CD4-positive, alpha-beta T cell treated with Interferon gamma for 1 hour (primary cell): ENCODE data around the gene CADPS2.

Experiments used
- DNase-seq: peaks from one replicate; pipeline ENCODE4 v3.0.0-alpha.2; 2020

The CADPS2 gene

GRCh38 chr7:122343601-122344302, 542.5 kb downstream of the CADPS2 start:
- DNase-seq: no peak

GRCh38 chr7:122340427-122340826, 545.8 kb downstream of the CADPS2 start:
- DNase-seq: no peak

DNA sequence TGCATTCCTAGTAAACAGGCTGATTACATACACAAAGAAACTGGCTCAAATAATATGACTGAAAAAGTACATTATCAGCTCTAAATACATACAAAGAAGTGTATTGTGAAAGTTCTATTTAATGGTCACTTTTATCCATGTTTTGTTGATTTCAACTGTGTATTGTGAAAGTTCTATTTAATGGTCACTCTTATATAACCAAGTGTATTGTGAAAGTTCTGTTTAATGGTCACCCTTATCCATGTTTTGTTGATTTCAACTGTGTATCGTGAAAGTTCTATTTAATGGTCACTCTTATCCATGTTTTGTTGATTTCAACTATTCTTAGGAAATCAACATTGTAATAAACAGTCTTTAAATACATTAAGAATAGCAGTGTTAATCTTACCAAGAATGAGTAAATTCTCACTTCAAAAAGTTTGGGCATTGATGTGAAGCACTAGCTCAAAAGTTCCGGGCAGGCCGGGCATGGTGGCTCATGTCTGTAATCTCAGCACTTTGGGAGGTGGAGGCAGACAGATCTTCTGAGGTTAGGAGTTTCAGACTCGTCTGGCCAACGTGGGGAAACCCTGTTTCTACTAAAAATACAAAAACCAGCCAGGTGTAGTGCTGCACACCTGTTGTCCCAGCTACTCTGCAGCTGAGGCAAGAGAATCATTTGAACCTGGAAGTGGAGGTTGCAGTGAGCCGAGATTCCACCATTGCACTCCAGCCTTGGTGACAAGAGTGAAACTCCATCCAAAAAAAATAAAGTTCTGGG, 546.9 kb downstream of the CADPS2 start:
- DNase-seq: no peak

- DNase-seq: no peak
Measured at GRCh38 chr7:122337011-122337410, 549.2 kb downstream of the CADPS2 start.

GRCh38 chr7:122329145-122329802, 557.0 kb downstream of the CADPS2 start:
- no peak for DNase-seq

GRCh38 chr7:122327969-122328368, 558.3 kb downstream of the CADPS2 start:
- DNase-seq: no peak

- DNase-seq: no peak
Measured at GRCh38 chr7:122316467-122317388, 569.5 kb downstream of the CADPS2 start.

GRCh38 chr7:122315507-122316466, 570.5 kb downstream of the CADPS2 start:
- no peak for DNase-seq

DNA sequence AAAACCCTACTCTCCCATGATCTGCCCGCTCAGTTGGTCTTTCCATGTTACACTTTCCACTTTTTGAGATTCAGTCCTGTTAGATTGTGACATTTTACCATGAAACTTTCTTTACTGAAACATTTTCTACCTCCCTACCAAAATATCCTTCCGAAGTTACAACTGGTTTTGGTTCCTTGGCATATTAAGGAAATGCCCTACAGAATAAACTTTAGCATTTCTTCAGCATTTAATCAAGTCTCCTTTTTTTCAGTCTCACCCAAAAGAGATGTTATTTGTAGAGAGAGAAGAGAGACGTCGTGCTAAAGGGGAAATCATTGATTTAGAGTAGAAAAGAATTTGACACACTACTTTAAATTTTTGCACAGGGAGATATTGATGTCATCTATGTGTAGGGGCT, 572.0 kb downstream of the CADPS2 start:
- no peak for DNase-seq

GRCh38 chr7:122312789-122313188, 573.5 kb downstream of the CADPS2 start:
- no peak for DNase-seq

GRCh38 chr7:122311734-122312450, 574.4 kb downstream of the CADPS2 start:
- DNase-seq: no peak

GRCh38 chr7:122311050-122311700, 575.1 kb downstream of the CADPS2 start:
- DNase-seq: no peak

GRCh38 chr7:122310119-122311021, 575.9 kb downstream of the CADPS2 start:
- DNase-seq: no peak

DNA sequence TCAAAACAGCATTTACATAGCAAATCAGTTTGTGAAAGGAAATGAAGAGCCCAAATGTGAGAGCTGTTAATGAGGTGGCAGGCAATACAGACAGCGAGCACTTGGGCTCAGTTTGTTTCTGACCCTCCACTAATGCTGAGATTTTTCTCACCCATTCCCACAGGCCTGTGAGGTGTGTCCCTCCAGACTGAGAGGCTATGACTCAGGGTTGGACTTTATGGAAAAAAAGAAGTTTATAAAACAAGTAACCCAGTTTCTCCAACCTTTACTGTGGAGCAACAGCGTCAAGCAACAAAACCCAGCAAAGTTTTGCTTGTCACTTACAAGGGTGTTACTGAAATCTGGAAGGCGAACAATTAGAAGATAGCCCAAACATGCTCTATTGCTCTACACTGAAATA, 576.8 kb downstream of the CADPS2 start:
- no peak for DNase-seq

DNA sequence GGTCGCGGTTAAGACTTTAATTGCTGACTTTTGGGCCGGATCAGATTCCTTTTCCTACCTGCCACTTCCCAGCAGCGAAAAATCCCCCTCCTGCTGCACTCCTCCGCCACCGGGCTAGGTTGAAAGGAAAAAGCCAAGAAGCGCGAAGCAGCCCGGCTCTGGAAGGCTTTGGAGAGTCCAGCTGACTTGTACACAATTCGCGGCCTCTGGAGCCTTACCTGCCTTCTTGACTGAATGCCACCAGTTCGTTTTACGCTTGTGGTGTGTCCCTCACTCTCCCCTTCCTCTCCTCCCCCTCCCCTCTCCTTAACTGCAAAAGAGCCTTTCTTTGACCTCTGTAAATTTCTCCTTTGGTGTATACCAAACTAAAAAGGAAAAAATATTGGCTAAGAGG, 579.0 kb downstream of the CADPS2 start:
- DNase-seq: no peak

GRCh38 chr7:122306320-122307227, 579.7 kb downstream of the CADPS2 start:
- DNase-seq: no peak

GRCh38 chr7:122305475-122306319, 580.6 kb downstream of the CADPS2 start:
- no peak for DNase-seq
